ENCODE data around the gene POLR1E.

- TF ChIP-seq POLR2A (IDR thresholded peaks at IDR 0.05) (no peak), CTCF (IDR thresholded peaks at IDR 0.05) (no peak)
Observed at GRCh38 chr9:37454238-37454637, 31.5 kb upstream of the POLR1E start.
